K562 (cell line): ENCODE data around the gene SCYGR1. TPM values are rescaled to one million over a fixed set of nuclear protein-coding genes. Genes with fewer than 3 reads are reported as not detected.

Experiments used
- ATAC-seq: fragments of 200-7000 bp; cut with Tn5 transposase; 3 replicates; pipeline ENCODE4 v1.9.1; 2020; ENCODE audit warnings: moderate library complexity
- BruUV-seq: library from RNA; stranded (reverse); fragments of 400-500 nt; replicated peaks from 2 replicates; lab custom pipeline; 2021; lab: Mats Ljungman, UMichigan
- CTCF ChIA-PET: fragments of 300-600 bp; formaldehyde crosslinking; extraction: SDS; loops from one replicate; lab custom pipeline; 2021; ENCODE audit warnings: low intra/inter-chr PET ratio; lab: Yijun Ruan, JAX
- POLR2A ChIA-PET: fragments of 300-600, 350-650 bp; sonication (Branson Sonifier 250); formaldehyde crosslinking; extraction: SDS; loops from one replicate; lab custom pipeline; 2021; ENCODE audit warnings: antibody characterized with exemption, inconsistent platforms; lab: Yijun Ruan, JAX
- DNase-seq, 4 experiments: peaks; one replicate each; pipeline versions ENCODE4 v3.0.0 to v3.0.0-alpha.2; 2011 to 2018; ENCODE audit warnings: low spot score in 3 of 4, mixed read lengths in 3 of 4; ENCODE audit errors: extremely low read depth in 1 of 4
- FAIRE-seq: peaks from 2 replicates; lab custom pipeline; 2011; peaks lifted over from hg19 to GRCh38; lab: Jason Lieb, UNC
- H2AFZ ChIP-seq: 2 replicates; pipeline ENCODE4 v1.6.0; 2011; ENCODE audit warnings: low read depth, low read length, control low read depth, inconsistent platforms
- H3K27ac ChIP-seq: fragments of 200-600 bp; 3 replicates; pipeline ENCODE4 v1.8.0; 2011; ENCODE audit warnings: low read depth, mild to moderate bottlenecking, control low read depth, inconsistent platforms, low read length, moderate library complexity, mixed read lengths; ENCODE audit errors: extremely low read depth
- H3K27me3 ChIP-seq, 2 experiments: fragments of 300-600 bp in 1 of 2; 2 replicates in 1 of 2; 3 replicates in 1 of 2; pipeline versions ENCODE4 v1.6.0 to v1.8.0; 2011; ENCODE audit warnings: inconsistent platforms in 2 of 2, low read length in 2 of 2, mild to moderate bottlenecking in 1 of 2, mixed read lengths in 1 of 2, moderate library complexity in 1 of 2; ENCODE audit not compliant: control insufficient read depth in 2 of 2, insufficient read depth in 2 of 2
- H3K36me3 ChIP-seq: fragments of 300-600 bp; 3 replicates; pipeline ENCODE4 v1.8.0; 2011; ENCODE audit warnings: mild to moderate bottlenecking, low read length, inconsistent platforms; ENCODE audit not compliant: control insufficient read depth, insufficient read depth
- H3K4me1 ChIP-seq, 2 experiments: fragments of 200-600 bp in 1 of 2; replicated peaks in 1 of 2; 2 replicates in 1 of 2; 3 replicates in 1 of 2; pipeline versions ENCODE4 v1.5.1 to v1.8.0; 2011; ENCODE audit warnings: inconsistent platforms in 2 of 2, low read length in 2 of 2, mild to moderate bottlenecking in 1 of 2, mixed read lengths in 1 of 2, moderate library complexity in 1 of 2; ENCODE audit not compliant: control insufficient read depth in 2 of 2, insufficient read depth in 2 of 2
- H3K4me2 ChIP-seq: 2 replicates; pipeline ENCODE4 v1.6.1; 2011; ENCODE audit warnings: low read length, control low read depth, inconsistent platforms, mixed read lengths; ENCODE audit not compliant: insufficient read depth
- H3K4me3 ChIP-seq: fragments of 200-600 bp; sonication (generic), shearing (Covaris generic); 2 replicates; pipeline ENCODE4 v1.5.1; 2016; ENCODE audit warnings: control low read depth, inconsistent platforms
- H3K79me2 ChIP-seq: fragments of 200-600 bp; 3 replicates; pipeline ENCODE4 v1.8.0; 2011; ENCODE audit warnings: low read length, inconsistent platforms; ENCODE audit not compliant: control insufficient read depth, insufficient read depth
- H3K9ac ChIP-seq, 2 experiments: 2 replicates each; pipeline versions ENCODE4 v1.6.0 to v1.6.1; 2011; ENCODE audit warnings: low read depth in 2 of 2, low read length in 2 of 2, control low read depth in 1 of 2, inconsistent platforms in 1 of 2, mild to moderate bottlenecking in 1 of 2, mixed read lengths in 1 of 2; ENCODE audit not compliant: insufficient read depth in 1 of 2
- H3K9me1 ChIP-seq: one replicate; pipeline ENCODE4 v1.6.0; 2011; ENCODE audit warnings: inconsistent platforms, mild to moderate bottlenecking, low read length, moderate library complexity; ENCODE audit not compliant: control insufficient read depth, insufficient read depth
- H3K9me3 ChIP-seq: replicated peaks from 2 replicates; pipeline ENCODE4 v1.5.1; 2011; ENCODE audit warnings: low read depth, low read length, inconsistent platforms; ENCODE audit not compliant: control insufficient read depth, insufficient read depth
- H4K20me1 ChIP-seq: replicated peaks from 2 replicates; pipeline ENCODE4 v1.6.1; 2011; ENCODE audit warnings: low read length, inconsistent platforms, mixed read lengths; ENCODE audit not compliant: control insufficient read depth, insufficient read depth
- RFX5 ChIP-seq: IDR thresholded peaks from 2 replicates; pipeline ENCODE4 v1.6.1; 2011; ENCODE audit warnings: low read depth, mild to moderate bottlenecking, improper control_type of control experiment, low read length
- TEAD2 ChIP-seq: fragments of 450-650 bp; IDR thresholded peaks from 2 replicates; pipeline ENCODE4 v1.6.1; 2016; ENCODE audit warnings: missing genetic modification characterization, control low read depth, missing compliant biosample characterization
- WGBS: fragments of 100-300 bp; shearing (Covaris generic); methylation state at CpG from one replicate; pipeline ENCODE4 v1.1.6; 2016; ENCODE audit warnings: low coverage, mixed read lengths; ENCODE audit not compliant: insufficient coverage; ENCODE audit errors: missing lambda C conversion rate; 5-methylcytosine and 5-hydroxymethylcytosine counted together
- in situ Hi-C: fragments of 300-500 bp; cut with MboI; formaldehyde crosslinking; loops from 4 replicates; pipeline ENCODE4 v1.15.0; 2018; ENCODE audit warnings: inconsistent platforms, mixed read lengths
- intact Hi-C: fragments of 100-400 bp; cut with micrococcal nuclease; formaldehyde crosslinking; loops from 2 replicates; pipeline ENCODE4 v1.14.2; 2022
- polyA plus RNA-seq, 8 experiments: library from polyadenylated mRNA; depleted of rRNA in 4 of 8; stranded (reverse) in 5 of 8; unstranded in 3 of 8; fragments of >200 nt; fragmentation: Nextera tagmentation in 2 of 8; fragmentation: Illumina TruSeq in 1 of 8; extraction: Ambion mirVana in 2 of 8; extraction: Trizol in 1 of 8; gene quantifications; 2 replicates each; pipeline versions ENCODE4 v1.2.1 to v1.2.3, GENCODE V29; 2011 to 2014; ENCODE audit warnings: inconsistent platforms in 1 of 8, missing spikeins in 1 of 8
- total RNA-seq, 7 experiments: library from RNA; depleted of rRNA in 6 of 7; stranded (reverse); fragments of >200 nt in 6 of 7; fragmentation: Illumina TruSeq in 2 of 7; extraction: Trizol in 2 of 7; gene quantifications; 2 replicates each; pipeline versions ENCODE4 v1.2.1 to v1.2.3, GENCODE V29; 2011 to 2021; ENCODE audit warnings: low replicate concordance in 1 of 7
- TF ChIP-seq, protein P1 (sequence below), 3 experiments: IDR thresholded peaks in 2 of 3; conservative IDR thresholded peaks in 1 of 3; 2 replicates each; pipeline ENCODE4 v1.5.1; 2011 to 2012; ENCODE audit warnings: low read length in 3 of 3, mild to moderate bottlenecking in 3 of 3, control low read depth in 2 of 3, improper control_type of control experiment in 1 of 3, inconsistent platforms in 1 of 3, low read depth in 1 of 3, mixed read lengths in 1 of 3, moderate library complexity in 1 of 3; ENCODE audit not compliant: insufficient read depth in 2 of 3
- TF ChIP-seq, protein P2 (sequence below): fragments of 250-450 bp; sonication (Bioruptor Pico); IDR thresholded peaks from 2 replicates; pipeline ENCODE4 v1.5.0; 2020; ENCODE audit warnings: mild to moderate bottlenecking

SCYGR1 gene
- total and polyA plus RNA-seq, 9 of the 15 experiments (the other 6 are each of a cell fraction or from before 2014, with no cell fraction given) = not detected

DNA sequence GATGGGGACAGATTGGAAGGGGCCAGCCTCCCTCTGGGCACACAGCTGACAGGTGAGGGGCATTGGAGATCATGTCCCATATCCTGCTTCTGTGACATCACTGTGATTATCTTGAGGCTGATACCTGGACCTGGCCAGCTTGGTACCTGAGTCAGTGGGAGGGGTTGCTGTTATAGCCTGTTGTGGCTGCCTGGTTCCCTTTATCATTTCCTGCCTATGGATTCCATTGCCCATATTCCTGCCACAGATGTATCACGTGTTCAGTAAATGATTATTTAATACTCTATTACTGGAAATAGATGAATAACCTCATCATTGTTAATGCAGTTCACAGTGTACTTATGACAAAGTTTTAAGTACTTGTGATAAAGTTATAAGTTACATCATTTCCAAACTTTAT is 7.8 kb upstream of the SCYGR1 start:
- CTCF ChIA-PET = no interaction called here
- TF ChIP-seq TEAD2 (tag) = no peak
- TF ChIP-seq, protein P1, sequence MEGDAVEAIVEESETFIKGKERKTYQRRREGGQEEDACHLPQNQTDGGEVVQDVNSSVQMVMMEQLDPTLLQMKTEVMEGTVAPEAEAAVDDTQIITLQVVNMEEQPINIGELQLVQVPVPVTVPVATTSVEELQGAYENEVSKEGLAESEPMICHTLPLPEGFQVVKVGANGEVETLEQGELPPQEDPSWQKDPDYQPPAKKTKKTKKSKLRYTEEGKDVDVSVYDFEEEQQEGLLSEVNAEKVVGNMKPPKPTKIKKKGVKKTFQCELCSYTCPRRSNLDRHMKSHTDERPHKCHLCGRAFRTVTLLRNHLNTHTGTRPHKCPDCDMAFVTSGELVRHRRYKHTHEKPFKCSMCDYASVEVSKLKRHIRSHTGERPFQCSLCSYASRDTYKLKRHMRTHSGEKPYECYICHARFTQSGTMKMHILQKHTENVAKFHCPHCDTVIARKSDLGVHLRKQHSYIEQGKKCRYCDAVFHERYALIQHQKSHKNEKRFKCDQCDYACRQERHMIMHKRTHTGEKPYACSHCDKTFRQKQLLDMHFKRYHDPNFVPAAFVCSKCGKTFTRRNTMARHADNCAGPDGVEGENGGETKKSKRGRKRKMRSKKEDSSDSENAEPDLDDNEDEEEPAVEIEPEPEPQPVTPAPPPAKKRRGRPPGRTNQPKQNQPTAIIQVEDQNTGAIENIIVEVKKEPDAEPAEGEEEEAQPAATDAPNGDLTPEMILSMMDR (IDR thresholded peaks at IDR 0.05 in 2 of 3, conservative IDR thresholded peaks at IDR 0.05 in 1 of 3; ENCODE audit: insufficient read depth in 2 of 3, low read depth in 1 of 3, low read length in 3 of 3) = no peak
- TF ChIP-seq, protein P2, sequence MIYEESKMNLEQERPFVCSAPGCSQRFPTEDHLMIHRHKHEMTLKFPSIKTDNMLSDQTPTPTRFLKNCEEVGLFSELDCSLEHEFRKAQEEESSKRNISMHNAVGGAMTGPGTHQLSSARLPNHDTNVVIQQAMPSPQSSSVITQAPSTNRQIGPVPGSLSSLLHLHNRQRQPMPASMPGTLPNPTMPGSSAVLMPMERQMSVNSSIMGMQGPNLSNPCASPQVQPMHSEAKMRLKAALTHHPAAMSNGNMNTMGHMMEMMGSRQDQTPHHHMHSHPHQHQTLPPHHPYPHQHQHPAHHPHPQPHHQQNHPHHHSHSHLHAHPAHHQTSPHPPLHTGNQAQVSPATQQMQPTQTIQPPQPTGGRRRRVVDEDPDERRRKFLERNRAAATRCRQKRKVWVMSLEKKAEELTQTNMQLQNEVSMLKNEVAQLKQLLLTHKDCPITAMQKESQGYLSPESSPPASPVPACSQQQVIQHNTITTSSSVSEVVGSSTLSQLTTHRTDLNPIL (CRISPR knock-in tag) = no peak
- no peak for TF ChIP-seq RFX5
- no peak overlapping the region for H3K4me2 ChIP-seq
- FAIRE-seq (no peak), DNase-seq (no peak), ATAC-seq (no peak)
- no peaks in the 10 kb centered on the region for H3K79me2 ChIP-seq
- no peak overlapping the region for H3K27ac ChIP-seq
- no peak overlapping the region for H3K9ac ChIP-seq
- in situ Hi-C loops (no loop called here), intact Hi-C loops (loop anchor here (10.0 kb wide), 1 partner anchor 469 kb away; no protein-coding TSS in a partner anchor)
- POLR2A ChIA-PET = interaction anchor here (0.6 kb wide), 1 partner anchor 9 kb away, joined by 3 read pairs; no protein-coding TSS in a partner anchor
- BruUV-seq = no TSS peak
- peaks cover 0 to 4% of the 10 kb centered on the region in 2 experiments; a peak in 1 of 5 replicates for H3K27me3 ChIP-seq
- H3K36me3 ChIP-seq = no peaks in the 10 kb centered on the region
- H2AFZ ChIP-seq = no peak overlapping the region
- no peak overlapping the region for H3K4me3 ChIP-seq
- no peaks in the 10 kb centered on the region; a peak in 2 of 5 replicates for H3K4me1 ChIP-seq
- H4K20me1 ChIP-seq = no peaks in the 10 kb centered on the region
- no peaks in the 10 kb centered on the region for H3K9me1 ChIP-seq
- no peaks in the 10 kb centered on the region for H3K9me3 ChIP-seq
- WGBS = 0% methylated on average over 1 of the region's 1 CpG
